ENCODE measurements around the gene OXNAD1.

- TF ChIP-seq CTCF (IDR thresholded peaks at IDR 0.05; ENCODE audit: poor library complexity) (no peak), EZH2phosphoT487 (IDR thresholded peaks at IDR 0.05; ENCODE audit: low read depth, severe bottlenecking, unreplicated experiment) (no peak), EZH2 (IDR thresholded peaks at IDR 0.05; ENCODE audit: borderline replicate concordance) (no peak)
Measured at GRCh38 chr3:16323737-16324136, 58.7 kb downstream of the OXNAD1 start.
